HepG2 (cell line): ENCODE measurements around the gene CAMK2G.

Experiments
- CTCF ChIP-seq: sonication (generic); formaldehyde crosslinking; IDR thresholded peaks from 2 replicates; pipeline ENCODE4 v1.5.0; 2020; ENCODE audit warnings: mild to moderate bottlenecking, missing genetic modification reagents, moderate library complexity
- ELF4 ChIP-seq: sonication (generic); formaldehyde crosslinking; IDR thresholded peaks from 2 replicates; pipeline ENCODE4 v1.5.0; 2020; ENCODE audit warnings: missing genetic modification reagents, mild to moderate bottlenecking, moderate library complexity, borderline replicate concordance
- ESRRA ChIP-seq: sonication (generic); formaldehyde crosslinking; IDR thresholded peaks from 2 replicates; pipeline ENCODE4 v1.5.1; 2020; ENCODE audit warnings: mild to moderate bottlenecking, low read depth, missing genetic modification reagents
- JUNB ChIP-seq: sonication (generic); formaldehyde crosslinking; IDR thresholded peaks from 2 replicates; pipeline ENCODE4 v1.8.0; 2022; ENCODE audit warnings: missing genetic modification reagents, mild to moderate bottlenecking, borderline replicate concordance
- SUZ12 ChIP-seq: fragments of 150-350 bp; IDR thresholded peaks from 2 replicates; pipeline ENCODE4 v1.6.1; 2014; ENCODE audit warnings: low read depth, low read length
- TP53 ChIP-seq: sonication (generic); formaldehyde crosslinking; conservative IDR thresholded peaks from 2 replicates; pipeline ENCODE4 v1.4.0; 2020; ENCODE audit warnings: missing genetic modification reagents
- ZNF451 ChIP-seq: sonication (generic); formaldehyde crosslinking; IDR thresholded peaks from 2 replicates; pipeline ENCODE4 v1.5.0; 2020; ENCODE audit warnings: mild to moderate bottlenecking, missing genetic modification reagents

- no peak for TF ChIP-seq ESRRA
- TF ChIP-seq SUZ12 = no peak
- TF ChIP-seq CTCF (CRISPR knock-in tag) = no peak
- no peak for TF ChIP-seq ELF4 (CRISPR knock-in tag)
- no peak for TF ChIP-seq ZNF451
- TF ChIP-seq TP53 (CRISPR knock-in tag) = no peak
- TF ChIP-seq JUNB = no peak
These were observed 105.0 kb downstream of the CAMK2G start for GRCh38 chr10:73769396-73769795.
